ENCODE data around the gene NEK11. TPM values are rescaled to one million over a fixed set of nuclear protein-coding genes. Genes with fewer than 3 reads are reported as not detected.

The NEK11 gene
- total and polyA plus RNA-seq, 2 donors (not counting 3 experiments of a cell fraction or from before 2014, with no cell fraction given), result 1.7 to 4.3 TPM

DNA sequence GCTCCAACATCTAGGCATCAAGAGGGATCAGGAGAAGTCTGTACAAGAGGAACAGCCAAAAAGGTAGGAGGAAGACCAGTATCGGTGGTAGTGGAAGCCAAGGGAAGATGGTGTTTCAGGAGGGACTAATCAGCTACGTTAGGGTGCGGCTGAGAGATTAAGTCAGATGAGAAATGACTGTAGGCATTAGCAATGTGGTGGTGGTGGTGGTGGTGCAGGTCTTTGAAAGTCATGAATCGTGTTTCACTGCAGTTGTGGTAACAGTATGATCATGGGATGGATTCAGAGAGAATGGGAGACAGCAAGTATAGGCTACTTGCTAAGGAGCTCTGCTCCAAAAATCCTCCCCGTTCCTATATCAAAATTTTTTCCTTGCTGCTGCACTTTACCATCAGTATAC lies 35.6 kb upstream of the NEK11 start:
- Histone ChIP-seq H3K36me3 (ENCODE audit: control insufficient read depth in 2 of 2, extremely low read depth in 1 of 2, insufficient read depth in 2 of 2, low read length in 2 of 2) (peaks cover 4 to 8% of the 10 kb centered on the region in 2 experiments), H3K27ac (ENCODE audit: insufficient read depth, low read depth, low read length) (no peak overlapping the region), H3K4me3 (replicated peaks in 1 of 3; ENCODE audit: insufficient read depth in 1 of 3, low read depth in 1 of 3, low read length in 3 of 3) (no peak overlapping the region), H3K9me1 (replicated peaks; ENCODE audit: control insufficient read depth, extremely low read depth, insufficient read depth, low read length) (no peaks in the 10 kb centered on the region), H3K4me2 (ENCODE audit: insufficient read depth, low read length) (no peak overlapping the region), H2AFZ (ENCODE audit: low read depth, low read length) (no peak overlapping the region), H3K27me3 (ENCODE audit: control insufficient read depth in 2 of 2, insufficient read depth in 2 of 2, low read length in 2 of 2) (no peaks in the 10 kb centered on the region), H3K4me1 (ENCODE audit: control insufficient read depth, extremely low read depth, insufficient read depth, low read length) (no peaks in the 10 kb centered on the region), H4K20me1 (replicated peaks; ENCODE audit: control insufficient read depth, extremely low read depth, insufficient read depth, low read length) (no peaks in the 10 kb centered on the region), H3K79me2 (ENCODE audit: control insufficient read depth, insufficient read depth, low read length) (no peaks in the 10 kb centered on the region), H3K9me3 (replicated peaks; ENCODE audit: control insufficient read depth, insufficient read depth, low read length) (no peaks in the 10 kb centered on the region), H3K9ac (replicated peaks; ENCODE audit: extremely low read depth, insufficient read depth, low read length) (no peak overlapping the region)
- no peak for TF ChIP-seq GATA2 (IDR thresholded peaks at IDR 0.05; ENCODE audit: insufficient read depth, insufficient read length, low read depth, low read length)
- TF ChIP-seq EZH2 (IDR thresholded peaks at IDR 0.05; ENCODE audit: borderline replicate concordance, low read depth, low read length, severe bottlenecking), result no peak
- no peak for TF ChIP-seq JUN (IDR thresholded peaks at IDR 0.05; ENCODE audit: borderline replicate concordance, insufficient read depth, insufficient read length, low read depth)
- TF ChIP-seq MYC (IDR thresholded peaks at IDR 0.05; ENCODE audit: low read depth, low read length), result no peak
- TF ChIP-seq, protein P1, sequence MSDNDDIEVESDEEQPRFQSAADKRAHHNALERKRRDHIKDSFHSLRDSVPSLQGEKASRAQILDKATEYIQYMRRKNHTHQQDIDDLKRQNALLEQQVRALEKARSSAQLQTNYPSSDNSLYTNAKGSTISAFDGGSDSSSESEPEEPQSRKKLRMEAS (IDR thresholded peaks at IDR 0.05; ENCODE audit: insufficient read depth, insufficient read length), result no peak
- no peak for TF ChIP-seq POLR2AphosphoS5 (IDR thresholded peaks at IDR 0.05; ENCODE audit: insufficient read depth, low read depth, low read length)
- TF ChIP-seq, protein P2, sequence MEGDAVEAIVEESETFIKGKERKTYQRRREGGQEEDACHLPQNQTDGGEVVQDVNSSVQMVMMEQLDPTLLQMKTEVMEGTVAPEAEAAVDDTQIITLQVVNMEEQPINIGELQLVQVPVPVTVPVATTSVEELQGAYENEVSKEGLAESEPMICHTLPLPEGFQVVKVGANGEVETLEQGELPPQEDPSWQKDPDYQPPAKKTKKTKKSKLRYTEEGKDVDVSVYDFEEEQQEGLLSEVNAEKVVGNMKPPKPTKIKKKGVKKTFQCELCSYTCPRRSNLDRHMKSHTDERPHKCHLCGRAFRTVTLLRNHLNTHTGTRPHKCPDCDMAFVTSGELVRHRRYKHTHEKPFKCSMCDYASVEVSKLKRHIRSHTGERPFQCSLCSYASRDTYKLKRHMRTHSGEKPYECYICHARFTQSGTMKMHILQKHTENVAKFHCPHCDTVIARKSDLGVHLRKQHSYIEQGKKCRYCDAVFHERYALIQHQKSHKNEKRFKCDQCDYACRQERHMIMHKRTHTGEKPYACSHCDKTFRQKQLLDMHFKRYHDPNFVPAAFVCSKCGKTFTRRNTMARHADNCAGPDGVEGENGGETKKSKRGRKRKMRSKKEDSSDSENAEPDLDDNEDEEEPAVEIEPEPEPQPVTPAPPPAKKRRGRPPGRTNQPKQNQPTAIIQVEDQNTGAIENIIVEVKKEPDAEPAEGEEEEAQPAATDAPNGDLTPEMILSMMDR (IDR thresholded peaks at IDR 0.05; ENCODE audit: extremely low read depth in 1 of 2, insufficient read depth in 1 of 2, low read depth in 1 of 2, low read length in 2 of 2), result no peak
- TF ChIP-seq FOS (IDR thresholded peaks at IDR 0.05; ENCODE audit: borderline replicate concordance, insufficient read depth, low read length), result no peak
- no peak for TF ChIP-seq POLR2A (IDR thresholded peaks at IDR 0.05; ENCODE audit: low read depth, low read length)
- FAIRE-seq (no peak), DNase-seq (ENCODE audit: low read depth, low spot score) (no peak)
- ChIA-PET CTCF (no interaction called here), POLR2A (no interaction called here)
- dilution Hi-C loops (cut with MboI; ENCODE audit: extremely low pct_ligation_motif_present, low sequenced_read_pairs) (no loop called here), intact Hi-C loops (cut with micrococcal nuclease) (no loop called here)
- no TSS peak for BruUV-seq (replicated peaks)
